Stomach (tissue), 9 donors: ENCODE results near the gene POLR3GL. TPM values are rescaled to one million over a fixed set of nuclear protein-coding genes. Genes with fewer than 3 reads are reported as not detected.

Experiments used
- DNase-seq, 2 donors: peaks; one replicate each; pipeline versions ENCODE4 v3.0.0 to v3.0.0-alpha.2; 2013 to 2019
- H3K27ac ChIP-seq, 5 donors: fragments of 200-600 bp in 4 of 5; sonication (generic) in 4 of 5; one replicate each; pipeline ENCODE4 v1.5.1; 2013 to 2019; ENCODE audit warnings: mild to moderate bottlenecking in 1 of 5, moderate library complexity in 1 of 5
- H3K27me3 ChIP-seq, 3 donors: fragments of 200-600 bp; sonication (generic); one replicate each; pipeline ENCODE4 v1.5.1; 2017 to 2019; ENCODE audit warnings: mixed run types in 1 of 3
- H3K36me3 ChIP-seq, 4 donors: fragments of 200-600 bp; sonication (generic); 1 replicate in 3 of 4; 2 replicates in 1 of 4; pipeline ENCODE4 v1.5.1; 2016 to 2019
- H3K4me1 ChIP-seq, 4 donors: fragments of 200-600 bp; sonication (generic); one replicate each; pipeline ENCODE4 v1.5.1; 2016 to 2019
- H3K4me3 ChIP-seq, 4 donors: fragments of 200-600 bp; sonication (generic) in 3 of 4; one replicate each; pipeline ENCODE4 v1.5.1; 2016 to 2019; ENCODE audit warnings: mild to moderate bottlenecking in 1 of 4
- H3K9me3 ChIP-seq, 4 donors: fragments of 200-600 bp; sonication (generic); one replicate each; pipeline ENCODE4 v1.5.1; 2016 to 2019
- EP300 ChIP-seq: sonication (generic); formaldehyde crosslinking; IDR thresholded peaks from one replicate; pipeline ENCODE4 v1.6.1; 2017; ENCODE audit warnings: antibody characterized with exemption
- POLR2A ChIP-seq, 4 donors: fragments of 450-650 bp; IDR thresholded peaks; one replicate each; pipeline ENCODE4 v1.6.1; 2016; ENCODE audit warnings: antibody characterized with exemption in 4 of 4, control low read depth in 2 of 4, mild to moderate bottlenecking in 1 of 4, moderate library complexity in 1 of 4
- POLR2AphosphoS5 ChIP-seq, 3 donors: sonication (generic); formaldehyde crosslinking; IDR thresholded peaks; one replicate each; pipeline ENCODE4 v1.6.1; 2016; ENCODE audit warnings: antibody characterized with exemption in 3 of 3
- whole genome bisulfite sequencing, 5 donors: extraction: QIAGEN DNeasy Blood & Tissue Kit in 3 of 5; methylation state at CpG; one replicate each; pipeline versions ENCODE4 v1.1.5 to v1.1.7; 2013 to 2018; 5-methylcytosine and 5-hydroxymethylcytosine counted together
- intact Hi-C: fragments of 100-400 bp; cut with DNase I; formaldehyde crosslinking; loops from one replicate; pipeline ENCODE4 v1.15.1; 2023; ENCODE audit warnings: low total_unique reads
- polyA plus RNA-seq, 3 donors: library from polyadenylated mRNA; stranded (reverse); fragments of 200-250 nt; gene quantifications; one replicate each; pipeline ENCODE4 v1.2.3, GENCODE V29; 2013
- total RNA-seq, 5 donors: library from RNA; depleted of rRNA; stranded (reverse); fragments of >200 nt; gene quantifications; one replicate each; pipeline versions ENCODE4 v1.1.0 to v1.2.3, GENCODE V29; 2014 to 2016
- TF ChIP-seq, protein P1 (sequence below), 7 experiments: fragments of 450-650 bp in 4 of 7; fragments of 200-600 bp in 3 of 7; sonication (generic) in 3 of 7; IDR thresholded peaks; one replicate each; pipeline ENCODE4 v1.5.1; 2016 to 2019; ENCODE audit warnings: antibody characterized with exemption in 7 of 7, control low read depth in 2 of 7, mild to moderate bottlenecking in 1 of 7
- donor health status: healthy with polysubstance abuse.
- donor health status: Bipolar disorder and iron deficiency.
- donor health status: healthy.

The POLR3GL gene
- total and polyA plus RNA-seq, 8 donors: 5.8 to 165 (median 26.9) TPM

DNA sequence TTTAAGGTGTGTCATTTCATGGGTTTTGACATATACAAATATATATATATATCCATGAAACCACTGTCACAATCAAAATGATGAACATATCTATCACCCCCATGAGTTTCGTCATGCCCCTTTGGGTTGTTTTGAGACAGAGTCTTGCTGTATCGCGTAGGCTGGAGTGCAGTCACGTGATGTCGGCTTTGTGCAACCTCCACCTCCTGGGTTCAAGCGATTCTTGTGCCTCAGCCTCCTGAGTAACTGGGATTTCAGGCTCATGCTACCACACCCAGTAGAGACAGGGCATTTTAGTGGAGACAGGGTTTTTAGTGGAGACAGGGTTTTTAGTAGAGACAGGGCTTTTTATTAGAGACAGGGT, 49.1 kb downstream of the POLR3GL start:
- TF ChIP-seq, protein P1, sequence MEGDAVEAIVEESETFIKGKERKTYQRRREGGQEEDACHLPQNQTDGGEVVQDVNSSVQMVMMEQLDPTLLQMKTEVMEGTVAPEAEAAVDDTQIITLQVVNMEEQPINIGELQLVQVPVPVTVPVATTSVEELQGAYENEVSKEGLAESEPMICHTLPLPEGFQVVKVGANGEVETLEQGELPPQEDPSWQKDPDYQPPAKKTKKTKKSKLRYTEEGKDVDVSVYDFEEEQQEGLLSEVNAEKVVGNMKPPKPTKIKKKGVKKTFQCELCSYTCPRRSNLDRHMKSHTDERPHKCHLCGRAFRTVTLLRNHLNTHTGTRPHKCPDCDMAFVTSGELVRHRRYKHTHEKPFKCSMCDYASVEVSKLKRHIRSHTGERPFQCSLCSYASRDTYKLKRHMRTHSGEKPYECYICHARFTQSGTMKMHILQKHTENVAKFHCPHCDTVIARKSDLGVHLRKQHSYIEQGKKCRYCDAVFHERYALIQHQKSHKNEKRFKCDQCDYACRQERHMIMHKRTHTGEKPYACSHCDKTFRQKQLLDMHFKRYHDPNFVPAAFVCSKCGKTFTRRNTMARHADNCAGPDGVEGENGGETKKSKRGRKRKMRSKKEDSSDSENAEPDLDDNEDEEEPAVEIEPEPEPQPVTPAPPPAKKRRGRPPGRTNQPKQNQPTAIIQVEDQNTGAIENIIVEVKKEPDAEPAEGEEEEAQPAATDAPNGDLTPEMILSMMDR (IDR thresholded peaks at IDR 0.05): no peak
- no peak for TF ChIP-seq EP300
- TF ChIP-seq POLR2AphosphoS5 (IDR thresholded peaks at IDR 0.05): no peak
- TF ChIP-seq POLR2A (IDR thresholded peaks at IDR 0.05): no peak
- intact Hi-C loops: loop anchor here (5.0 to 10.0 kb wide), 2 partner anchors 41 to 109 kb away; no protein-coding TSS in a partner anchor
- no peak for DNase-seq
- peaks cover 0 to 14% (median 0%) of the 10 kb centered on the region in 3 donors for H3K27me3 ChIP-seq
- no peak overlapping the region for H3K4me3 ChIP-seq
- WGBS, 5 donors: 77 to 81% (median 78%) methylated on average over 6 of the region's 6 CpGs
- H3K27ac ChIP-seq: no peak overlapping the region
- no peaks in the 10 kb centered on the region for H3K36me3 ChIP-seq
- no peaks in the 10 kb centered on the region for H3K9me3 ChIP-seq
- H3K4me1 ChIP-seq: peaks cover 4 to 21% (median 11%) of the 10 kb centered on the region in 4 donors

DNA sequence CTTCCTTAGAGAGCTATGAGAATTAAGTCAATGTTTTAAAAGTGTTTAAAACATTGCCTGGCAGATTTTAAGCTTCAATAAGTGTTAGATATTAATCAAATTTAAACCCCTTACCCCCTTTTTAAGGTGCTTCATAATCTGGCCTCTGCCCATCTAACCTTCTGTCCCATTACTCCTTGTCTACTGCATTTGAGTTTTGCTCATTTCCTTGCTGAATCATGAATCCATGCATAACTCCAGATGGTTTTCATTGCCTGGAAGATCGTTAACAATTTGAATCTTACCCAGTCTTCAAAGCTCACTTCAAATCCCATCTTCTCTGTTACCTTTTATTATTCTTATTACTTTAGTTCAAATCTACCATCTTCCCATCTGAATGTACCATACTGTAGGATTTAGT, 52.4 kb downstream of the POLR3GL start:
- H3K4me1 ChIP-seq: peaks cover 4 to 21% (median 17%) of the 10 kb centered on the region in 4 donors
- no peak for DNase-seq
- 59 to 83% (median 67%) methylated on average over 1 of the region's 1 CpG for WGBS, 5 donors
- intact Hi-C loops: loop anchor here (5.0 to 10.0 kb wide), 2 partner anchors 112 to 170 kb away; partner anchors contain the start of gene NUDT17
- H3K36me3 ChIP-seq: no peaks in the 10 kb centered on the region
- no peak overlapping the region for H3K4me3 ChIP-seq
- TF ChIP-seq POLR2A (IDR thresholded peaks at IDR 0.05): no peak
- TF ChIP-seq EP300: no peak
- TF ChIP-seq, protein P1 (IDR thresholded peaks at IDR 0.05): no peak
- TF ChIP-seq POLR2AphosphoS5 (IDR thresholded peaks at IDR 0.05): no peak
- H3K27me3 ChIP-seq: peaks cover 0 to 47% (median 15%) of the 10 kb centered on the region in 3 donors
- H3K9me3 ChIP-seq: no peaks in the 10 kb centered on the region
- H3K27ac ChIP-seq: no peak overlapping the region

DNA sequence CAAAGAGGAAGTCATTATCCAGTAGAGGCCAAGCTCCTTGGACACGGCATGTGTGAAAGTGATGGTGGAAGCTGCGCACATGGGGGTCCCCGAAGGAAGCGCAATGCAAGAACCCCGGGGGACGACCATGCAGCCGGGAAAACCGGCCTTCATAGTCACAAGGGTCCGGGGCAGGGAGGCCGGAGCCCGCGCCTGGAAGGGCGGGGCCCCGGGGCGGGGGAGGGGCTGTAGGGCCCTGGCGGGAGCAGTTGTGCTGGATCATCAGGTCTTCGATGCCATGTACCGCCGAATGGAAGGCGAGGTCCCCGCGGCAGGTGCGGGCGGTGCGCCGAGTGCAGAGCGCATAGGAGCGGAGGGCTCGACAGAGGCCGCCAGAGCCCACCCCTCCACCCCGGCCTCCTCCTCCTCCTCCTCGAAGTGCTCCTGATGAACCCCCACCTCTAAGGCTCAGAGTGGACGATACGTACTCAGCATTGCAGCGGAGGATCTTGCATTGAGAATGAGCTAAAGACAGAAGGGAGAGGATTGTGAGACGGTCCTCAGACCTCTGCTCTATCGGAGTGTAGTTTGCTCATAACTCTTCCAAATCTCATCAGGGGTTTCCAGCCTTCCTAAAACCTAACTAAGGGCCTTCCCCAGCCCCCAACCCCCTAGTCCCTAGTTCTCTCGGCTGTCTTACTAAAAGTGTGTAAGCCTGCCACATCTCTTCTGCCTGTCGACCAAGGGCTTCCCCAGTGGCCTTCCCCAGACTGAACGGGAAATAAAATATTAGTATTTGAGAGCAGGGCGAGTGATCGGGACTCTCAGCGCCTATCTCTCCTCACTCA, 55.0 kb downstream of the POLR3GL start:
- Histone ChIP-seq H3K4me1 (peaks cover 0 to 10% (median 9%) of the 10 kb centered on the region in 4 donors), H3K27ac (no peak overlapping the region), H3K4me3 (peak overlapping the region; percentile 24 to 39 (median 31)), H3K9me3 (no peaks in the 10 kb centered on the region), H3K27me3 (peaks cover 0 to 58% (median 15%) of the 10 kb centered on the region in 3 donors), H3K36me3 (no peaks in the 10 kb centered on the region)
- DNase-seq: peak in 1 of 2 donors; percentile 50
- intact Hi-C loops: loop anchor here (5.0 to 10.0 kb wide), 2 partner anchors 115 to 172 kb away; partner anchors contain the start of gene NUDT17
- WGBS, 5 donors: 14 to 35% (median 17%) methylated on average over 22 to 43 of the region's 43 CpGs
- no peak for TF ChIP-seq POLR2AphosphoS5 (IDR thresholded peaks at IDR 0.05)
- TF ChIP-seq POLR2A (IDR thresholded peaks at IDR 0.05): no peak
- TF ChIP-seq EP300: no peak
- TF ChIP-seq, protein P1 (IDR thresholded peaks at IDR 0.05): no peak

DNA sequence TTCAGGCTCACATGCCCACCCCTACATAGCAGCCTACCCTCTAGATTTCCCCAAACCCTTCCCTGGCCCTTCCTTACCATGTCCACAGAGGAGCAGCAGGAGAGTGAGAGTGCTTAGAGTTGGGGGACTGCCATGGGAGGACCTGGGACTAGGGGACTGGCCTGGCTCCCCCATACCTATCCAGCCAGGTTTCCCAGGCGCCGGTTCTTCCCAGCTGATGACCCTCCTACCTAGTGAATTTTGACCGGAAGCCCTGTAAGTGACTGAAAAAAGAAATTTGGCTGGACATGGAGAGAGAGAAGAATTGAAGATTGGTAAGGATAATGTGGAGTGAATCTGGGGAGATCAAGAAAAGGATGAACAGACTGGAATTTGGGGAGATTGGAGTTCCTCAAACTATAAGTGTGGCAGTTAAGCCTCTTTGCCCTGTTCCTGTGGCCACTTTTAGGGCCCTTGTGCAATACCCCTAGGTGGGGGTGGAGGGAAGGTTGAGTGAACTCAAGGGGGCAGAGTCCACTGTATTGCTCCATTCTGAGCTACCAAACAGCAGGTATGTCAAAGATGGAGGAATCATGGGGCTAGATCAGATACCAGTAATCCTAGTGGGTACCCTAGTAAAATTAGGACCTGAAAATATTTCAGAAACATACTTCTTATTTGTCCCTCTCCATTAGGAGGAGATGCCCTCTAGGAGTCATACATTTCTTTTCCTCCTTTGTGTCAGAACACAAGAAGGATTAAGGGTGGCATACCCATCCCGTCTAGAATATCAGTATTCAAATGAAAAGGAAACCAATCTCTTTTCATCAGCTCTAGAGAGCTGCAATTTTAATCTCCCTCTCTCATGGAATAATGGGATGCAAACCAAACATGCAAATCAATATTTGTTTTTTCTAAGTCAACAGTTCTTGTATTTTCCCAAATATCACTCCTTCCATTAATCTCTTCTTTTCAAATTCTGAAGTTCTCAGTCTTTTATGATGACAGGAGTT, 55.9 kb downstream of the POLR3GL start:
- no peaks in the 10 kb centered on the region for H3K9me3 ChIP-seq
- no peak for DNase-seq
- H3K27ac ChIP-seq: no peak overlapping the region
- intact Hi-C loops: no loop called here
- no peaks in the 10 kb centered on the region for H3K36me3 ChIP-seq
- peaks cover 0 to 58% (median 15%) of the 10 kb centered on the region in 3 donors for H3K27me3 ChIP-seq
- no peak overlapping the region for H3K4me3 ChIP-seq
- H3K4me1 ChIP-seq: peaks cover 0 to 10% (median 9%) of the 10 kb centered on the region in 4 donors
- TF ChIP-seq EP300 (no peak), POLR2A (IDR thresholded peaks at IDR 0.05) (no peak), POLR2AphosphoS5 (IDR thresholded peaks at IDR 0.05) (no peak)
- TF ChIP-seq, protein P1 (IDR thresholded peaks at IDR 0.05): no peak
- WGBS, 5 donors: 74 to 85% (median 78%) methylated on average over 4 of the region's 4 CpGs
